H1 (cell line): ENCODE results near the gene LPO. TPM values are rescaled to one million over a fixed set of nuclear protein-coding genes. Genes with fewer than 3 reads are reported as not detected.

ENCODE experiments used
- RFX5 ChIP-seq: IDR thresholded peaks from 2 replicates; pipeline ENCODE4 v1.6.1; 2011; ENCODE audit warnings: low read depth, low read length, improper control_type of control experiment, borderline replicate concordance
- polyA plus RNA-seq, 7 experiments: library from polyadenylated mRNA; depleted of rRNA in 3 of 7; stranded (reverse) in 5 of 7; unstranded in 2 of 7; fragments of >200 nt in 5 of 7; fragments of 200-250 nt in 2 of 7; gene quantifications; 1 replicate in 5 of 7; 2 replicates in 1 of 7; 4 replicates in 1 of 7; pipeline versions ENCODE4 v1.2.1 to v1.2.3, GENCODE V29; 2011 to 2013; ENCODE audit warnings: missing spikeins in 2 of 7, mixed read lengths in 2 of 7
- total RNA-seq: library from RNA; stranded (reverse); fragmentation: NEBNext Ultra II Directional; extraction: Animal tissue kit (Norgen Biotek cat#: 25700); gene quantifications from 2 replicates; pipeline ENCODE4 v1.2.1, GENCODE V29; 2021

The LPO gene
- total and polyA plus RNA-seq, 2 of the 8 experiments (the other 6 are each of a cell fraction or from before 2014, with no cell fraction given): 0.38 to 0.52 TPM

DNA sequence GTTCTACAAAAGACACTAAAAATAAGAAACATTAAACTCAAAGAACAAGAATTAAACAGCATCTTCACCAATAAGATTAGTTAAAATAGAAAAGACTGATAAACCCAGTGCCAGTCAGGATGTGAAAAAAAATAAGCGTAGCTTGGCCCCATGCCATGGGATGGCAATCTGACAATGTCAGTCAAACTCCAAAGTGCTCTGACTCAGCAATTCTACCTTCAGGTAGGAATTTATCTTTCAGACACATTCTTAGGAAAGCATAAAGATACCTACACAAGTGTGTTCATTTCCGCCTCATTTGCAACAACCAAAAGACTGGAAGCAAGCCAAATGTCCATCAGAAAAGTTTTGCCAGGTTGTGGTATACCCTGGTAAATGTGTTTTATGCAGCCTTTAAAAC is 51.5 kb downstream of the LPO start (continued):
- no peak for TF ChIP-seq RFX5
